HG03025 (cell line): Measurements from ENCODE around the gene MLEC.
"Not testable (repeated sequence)": the region's sequence is repeated elsewhere in the genome, so short reads cannot be mapped to it uniquely, and the experiment has no call there.

Experiments used
- ATAC-seq: cut with Tn5 transposase; IDR thresholded peaks from one replicate; pipeline ENCODE4 v1.9.1; 2021; ENCODE audit warnings: mild to moderate bottlenecking, moderate library complexity; ENCODE audit not compliant: unreplicated experiment, low FRiP score

MLEC gene

GRCh38 chr12:120719496-120720233 lies 32.7 kb downstream of the MLEC start:
- no peak for ATAC-seq

DNA sequence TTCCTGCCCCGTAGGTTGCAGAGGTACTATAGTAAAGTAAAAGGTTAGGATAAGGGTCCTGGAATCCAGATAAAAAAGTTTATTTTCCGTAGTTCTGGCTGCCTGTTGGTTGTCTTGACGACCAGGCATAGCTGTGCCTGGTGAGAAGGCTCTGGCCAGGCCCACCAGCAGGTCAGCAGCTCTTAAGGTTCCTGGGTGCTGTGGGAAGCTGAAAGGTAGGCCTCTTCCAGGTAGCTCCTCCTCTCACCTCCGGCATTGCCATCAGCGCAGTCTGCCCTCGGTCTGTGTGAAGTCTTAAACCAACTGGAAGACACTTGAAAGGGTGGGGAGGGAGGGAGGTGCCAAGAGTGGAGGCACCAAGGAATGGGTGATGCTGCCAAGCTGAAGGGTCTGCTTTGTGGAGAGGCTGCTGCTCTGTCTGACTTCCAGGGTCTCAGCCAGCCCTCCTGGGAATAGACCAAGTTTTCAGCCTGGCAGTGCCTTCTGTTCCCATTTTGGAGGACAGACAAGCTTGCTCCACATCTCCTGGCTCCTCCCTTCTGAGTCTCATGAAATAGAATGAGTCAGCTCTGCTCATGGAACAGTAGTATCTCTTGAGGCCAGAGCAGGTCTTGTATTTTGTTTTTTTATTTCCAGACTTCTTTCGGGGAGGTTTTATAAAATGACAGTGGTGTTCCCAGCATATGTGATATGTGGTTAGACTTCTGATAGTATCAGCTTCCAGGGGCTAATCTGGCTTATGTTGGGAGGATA lies 33.5 kb downstream of the MLEC start:
- ATAC-seq = no peak

- no peak for ATAC-seq
These were observed 34.2 kb downstream of the MLEC start for GRCh38 chr12:120720987-120721801.

- ATAC-seq = no peak
These were observed 34.9 kb downstream of the MLEC start for GRCh38 chr12:120721866-120722265.

DNA sequence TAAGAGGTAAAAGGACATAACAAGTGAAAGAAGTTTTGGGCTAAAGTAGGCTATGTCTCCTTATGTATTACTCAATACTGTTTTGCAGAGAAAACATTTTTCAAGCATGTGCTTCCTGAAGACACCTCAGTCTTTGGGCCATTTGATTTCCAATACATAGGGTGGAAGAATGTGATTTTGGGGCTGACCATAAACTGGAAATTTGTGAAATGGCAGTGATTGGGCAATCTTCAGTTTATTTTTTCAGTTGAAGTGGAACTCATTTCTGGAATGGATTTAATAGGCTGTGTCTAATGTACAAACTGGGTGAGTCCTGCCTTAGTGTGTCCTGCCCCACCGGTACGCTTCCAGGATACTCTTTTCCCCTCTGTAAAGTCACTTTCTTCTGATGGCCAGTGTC lies 35.8 kb downstream of the MLEC start:
- no peak for ATAC-seq

DNA sequence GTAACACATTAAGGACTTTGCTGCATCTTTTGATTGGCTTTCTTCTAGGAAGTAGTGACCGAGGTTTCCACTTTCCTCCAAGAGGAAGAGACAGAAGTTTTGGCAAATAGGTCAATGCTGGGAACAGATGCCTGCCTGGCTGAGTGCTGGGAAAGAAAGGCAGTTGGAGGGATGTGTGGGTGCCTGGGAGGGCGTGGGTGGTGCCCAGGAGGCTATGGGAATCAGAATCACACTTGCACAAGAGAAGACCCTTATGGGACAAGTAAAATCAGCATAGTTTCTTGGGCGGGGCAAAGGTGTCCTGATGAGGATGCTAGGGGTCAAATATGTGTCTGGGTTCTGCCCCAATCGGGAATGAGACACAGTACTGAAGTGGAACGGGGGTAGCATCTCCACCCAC lies 37.8 kb downstream of the MLEC start:
- no peak for ATAC-seq

DNA sequence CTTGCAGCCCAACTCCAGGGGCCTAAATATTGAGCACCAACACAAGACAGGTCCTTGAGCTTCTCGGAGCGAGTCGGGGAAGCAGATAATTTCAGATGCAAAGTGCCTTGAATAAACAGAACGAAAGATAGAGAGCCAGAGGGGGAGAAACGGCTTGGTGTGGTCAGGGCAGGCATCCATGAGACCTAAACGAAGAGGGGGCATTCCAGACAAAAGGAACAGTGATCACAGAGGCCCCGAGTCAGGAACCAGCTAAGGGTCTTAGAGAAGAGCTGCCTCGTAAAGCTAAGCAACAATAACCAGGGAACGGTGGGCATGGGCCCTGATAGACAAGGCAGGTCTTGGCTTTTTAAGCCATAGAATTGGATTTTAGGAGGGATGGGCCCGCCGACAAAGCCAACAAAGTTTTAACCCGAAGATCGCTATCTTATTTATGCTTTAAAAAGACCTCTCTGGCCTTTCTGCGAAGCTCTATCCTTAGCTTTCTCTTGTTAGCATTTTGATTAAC lies 38.3 kb downstream of the MLEC start:
- no peak for ATAC-seq

DNA sequence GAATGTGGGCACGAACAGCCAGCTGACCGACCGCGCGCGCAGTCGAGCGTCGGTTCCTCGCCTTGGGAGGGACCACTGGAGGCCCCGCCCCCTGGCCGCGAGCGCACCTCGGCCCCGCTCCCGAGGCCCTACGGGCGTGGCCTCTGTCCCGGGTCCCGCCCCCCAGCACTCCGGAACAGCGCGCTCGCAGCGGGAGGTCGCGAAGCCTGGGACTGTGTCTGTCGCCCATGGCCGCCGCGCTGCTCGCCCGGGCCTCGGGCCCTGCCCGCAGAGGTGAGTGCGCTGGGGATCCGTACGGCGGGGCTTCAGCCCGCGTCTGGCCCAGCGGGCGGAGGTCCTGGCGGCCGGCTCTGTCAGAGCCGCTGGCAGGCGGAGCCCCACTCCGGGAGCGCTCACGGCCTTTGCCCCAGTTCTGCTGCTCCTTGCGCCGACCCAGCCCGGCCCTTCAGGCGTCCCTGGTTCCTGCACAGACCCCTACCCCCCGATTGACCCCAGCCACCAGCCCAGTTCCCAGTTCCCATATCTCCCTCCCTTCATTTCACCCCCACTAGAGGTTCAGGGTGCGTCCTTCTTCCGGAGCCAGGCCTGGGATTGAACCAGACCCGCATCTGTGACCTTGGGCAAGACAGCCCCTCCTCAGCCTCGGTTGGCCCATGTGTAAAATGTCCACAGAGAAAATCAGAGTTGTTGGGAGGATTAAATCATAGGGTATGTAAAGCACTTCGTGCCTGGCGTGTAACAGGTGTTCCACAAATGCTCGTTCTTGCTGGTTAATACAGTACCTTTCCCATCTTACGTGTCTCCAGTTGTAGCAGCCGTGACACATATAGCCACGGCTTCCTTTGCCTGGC lies 38.9 kb downstream of the MLEC start, which contains the start of gene ACADS:
ACADS (plus strand) TSS at position 168 of the 851 bp plus-strand sequence; CDS start at position 228, 60 bp downstream.
- ATAC-seq = peak; percentile 87

GRCh38 chr12:120726510-120726793 lies 39.5 kb downstream of the MLEC start:
- no peak for ATAC-seq

DNA sequence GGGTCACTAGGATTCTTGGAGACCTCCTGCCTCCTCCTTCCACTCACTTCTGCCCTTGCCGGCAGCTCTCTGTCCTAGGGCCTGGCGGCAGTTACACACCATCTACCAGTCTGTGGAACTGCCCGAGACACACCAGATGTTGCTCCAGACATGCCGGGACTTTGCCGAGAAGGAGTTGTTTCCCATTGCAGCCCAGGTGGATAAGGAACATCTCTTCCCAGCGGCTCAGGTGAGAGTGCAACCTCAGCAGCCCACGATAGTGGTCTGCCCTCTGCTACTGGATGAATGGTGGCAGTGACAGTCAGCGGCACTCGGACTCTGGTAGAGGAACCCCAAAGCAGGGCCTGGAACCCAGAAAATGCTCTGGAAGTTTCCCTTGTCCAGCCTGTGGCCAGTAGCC lies 40.0 kb downstream of the MLEC start:
- ATAC-seq = no peak

- not testable (repeated sequence) for ATAC-seq
These were observed 45.2 kb downstream of the MLEC start for GRCh38 chr12:120732198-120732597.

DNA sequence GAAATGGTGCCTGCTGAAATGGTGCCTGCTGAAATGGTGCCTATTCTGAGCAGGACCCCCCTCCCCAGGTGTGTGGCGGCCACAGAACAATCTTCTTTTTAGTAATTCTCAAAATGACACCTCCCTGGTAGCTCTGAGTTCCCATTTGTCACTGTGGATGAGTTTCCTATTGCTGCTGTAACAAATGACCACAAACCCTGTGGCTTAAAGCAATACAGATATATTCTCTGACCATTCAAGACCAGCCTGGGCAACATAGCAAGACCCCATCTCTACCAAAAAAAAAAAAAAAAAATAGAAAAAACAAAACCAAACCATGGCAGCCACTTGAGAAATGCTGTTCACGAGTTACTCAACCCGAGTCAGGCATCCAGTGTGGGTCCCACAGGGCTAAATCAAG lies 46.6 kb downstream of the MLEC start:
- no peak for ATAC-seq

DNA sequence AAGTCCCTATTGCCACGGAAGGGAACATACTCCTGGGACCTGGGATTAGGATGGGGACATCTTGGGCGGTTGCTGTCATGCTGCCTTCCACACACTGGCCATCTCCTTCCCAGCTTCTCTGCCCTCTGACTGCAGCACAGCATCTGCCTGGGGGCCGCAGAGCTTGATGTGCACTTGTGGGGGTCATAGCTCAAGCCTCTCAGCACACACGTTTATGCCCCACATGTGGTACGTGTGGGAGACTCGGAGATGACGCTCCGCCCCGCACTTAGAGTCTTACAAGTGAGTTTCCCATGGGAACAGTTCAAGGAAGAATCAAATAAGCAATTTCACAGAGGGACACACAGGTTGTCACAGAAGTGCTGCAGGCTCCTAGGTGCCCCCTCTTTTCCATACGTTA lies 47.3 kb downstream of the MLEC start:
- ATAC-seq = no peak

DNA sequence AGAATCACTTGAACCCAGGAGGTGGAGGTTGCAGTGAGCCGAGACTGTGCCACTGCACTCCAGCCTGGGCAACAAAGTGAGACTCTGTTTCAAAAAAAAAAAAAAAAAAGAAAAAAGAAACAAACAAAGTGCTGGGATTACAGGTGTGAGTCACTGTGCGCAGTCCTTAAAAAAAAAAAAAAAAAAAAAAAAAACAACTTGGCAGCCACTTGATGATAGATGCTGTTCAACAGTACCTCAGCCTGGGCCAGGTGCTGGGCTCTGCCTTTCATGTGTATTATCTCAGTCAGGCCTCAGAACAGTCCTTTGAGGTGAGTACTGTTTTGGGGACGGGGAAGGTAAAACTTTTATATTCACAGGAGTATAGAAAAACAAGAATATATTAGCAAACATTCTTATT lies 48.2 kb downstream of the MLEC start:
- no peak for ATAC-seq

- no peak for ATAC-seq
These were observed 49.7 kb downstream of the MLEC start for GRCh38 chr12:120736404-120737331.

DNA sequence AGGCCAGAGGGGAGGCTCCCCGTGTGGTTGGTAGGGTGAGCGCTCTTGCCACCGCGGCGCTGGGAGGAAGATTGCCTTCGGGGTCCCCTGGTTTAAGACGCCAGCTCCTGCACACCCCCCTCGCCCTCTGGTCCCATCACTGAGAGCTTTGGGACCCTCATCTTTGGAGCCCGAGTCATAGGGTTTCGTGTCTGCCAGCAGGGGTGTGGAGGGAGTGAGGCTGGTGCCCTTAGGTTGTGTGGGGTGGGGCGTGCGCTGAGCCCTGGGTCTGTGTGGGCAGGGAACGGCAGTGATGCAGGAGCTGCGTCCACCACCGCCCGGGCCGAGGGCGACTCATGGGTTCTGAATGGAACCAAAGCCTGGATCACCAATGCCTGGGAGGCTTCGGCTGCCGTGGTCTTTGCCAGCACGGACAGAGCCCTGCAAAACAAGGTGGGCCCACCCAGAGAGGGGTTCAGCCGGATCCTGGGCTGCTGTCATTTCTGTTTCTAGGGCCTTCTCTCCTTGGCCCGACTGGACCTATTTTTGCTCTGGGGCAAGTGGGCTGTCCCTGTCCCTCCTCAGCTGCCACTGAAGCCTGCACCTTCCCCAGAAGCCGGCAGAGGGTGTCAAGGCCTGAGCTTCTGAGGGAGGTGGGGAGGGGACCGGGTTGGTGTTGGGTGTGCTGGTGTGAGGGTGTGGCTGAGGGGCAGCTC lies 50.8 kb downstream of the MLEC start:
- ATAC-seq = no peak

- no peak for ATAC-seq
These were observed 51.5 kb downstream of the MLEC start for GRCh38 chr12:120738252-120739030.
